ENCODE measurements around the gene KCNN3. TPM values are rescaled to one million over a fixed set of nuclear protein-coding genes. Genes with fewer than 3 reads are reported as not detected.

Gene KCNN3
- total RNA-seq, 4 donors from 2014 or later, result 3.6 to 17.0 (median 12.4) TPM

GRCh38 chr1:154809436-154810413 lies 60.4 kb downstream of the KCNN3 start:
- no peaks in the 10 kb centered on the region for H3K36me3 ChIP-seq
- peak overlapping the region in 2 of 4 donors; percentile 23 to 25 for H3K27ac ChIP-seq (replicated peaks in 1 of 4)
- no peak for TF ChIP-seq EP300 (IDR thresholded peaks at IDR 0.05)
- no peak for TF ChIP-seq CTCF (IDR thresholded peaks at IDR 0.05)
- no peak for TF ChIP-seq POLR2AphosphoS5 (IDR thresholded peaks at IDR 0.05)
- no peak for TF ChIP-seq POLR2A (IDR thresholded peaks at IDR 0.05; ENCODE audit: low read depth)
- H3K27me3 ChIP-seq, result peaks cover 0 to 2% (median 0%) of the 10 kb centered on the region in 4 donors
- H3K4me1 ChIP-seq, result peaks cover 13 to 49% (median 37%) of the 10 kb centered on the region in 4 donors
- WGBS, result 73% methylated on average over 7 of the region's 7 CpGs
- no peaks in the 10 kb centered on the region for H3K9me3 ChIP-seq
- H3K4me3 ChIP-seq, result no peak overlapping the region
- intact Hi-C loops (cut with DNase I), result no loop called here
- DNase-seq (ENCODE audit: extremely low spot score), result no peak

- Histone ChIP-seq H3K27ac (replicated peaks in 1 of 4) (peak overlapping the region in 1 of 4 donors; percentile 25), H3K27me3 (peaks cover 0 to 7% (median 0%) of the 10 kb centered on the region in 4 donors)
- intact Hi-C loops (cut with DNase I), result no loop called here
These were observed 61.2 kb downstream of the KCNN3 start for GRCh38 chr1:154808909-154809262.

GRCh38 chr1:154808261-154808908 lies 61.7 kb downstream of the KCNN3 start:
- no peak for DNase-seq (ENCODE audit: extremely low spot score)
- H3K4me3 ChIP-seq, result no peak overlapping the region
- H3K9me3 ChIP-seq, result no peaks in the 10 kb centered on the region
- intact Hi-C loops (cut with DNase I), result no loop called here
- 89% methylated on average over 11 of the region's 12 CpGs for whole genome bisulfite sequencing
- TF ChIP-seq EP300 (IDR thresholded peaks at IDR 0.05) (no peak), POLR2AphosphoS5 (IDR thresholded peaks at IDR 0.05) (no peak), CTCF (IDR thresholded peaks at IDR 0.05) (no peak), POLR2A (IDR thresholded peaks at IDR 0.05; ENCODE audit: low read depth) (no peak)
- H3K27ac ChIP-seq (replicated peaks in 1 of 4), result peak overlapping the region in 1 of 4 donors; percentile 25
- no peaks in the 10 kb centered on the region for H3K36me3 ChIP-seq
- peaks cover 8 to 40% (median 29%) of the 10 kb centered on the region in 4 donors for H3K4me1 ChIP-seq
- H3K27me3 ChIP-seq, result peaks cover 0 to 7% (median 0%) of the 10 kb centered on the region in 4 donors

More at GRCh38 chr1:154808909-154809262, 61.2 kb downstream of the KCNN3 start:
- H3K36me3 ChIP-seq, result no peaks in the 10 kb centered on the region
- peaks cover 13 to 45% (median 34%) of the 10 kb centered on the region in 4 donors for H3K4me1 ChIP-seq
- TF ChIP-seq POLR2AphosphoS5 (IDR thresholded peaks at IDR 0.05), result no peak
- no peak for TF ChIP-seq POLR2A (IDR thresholded peaks at IDR 0.05; ENCODE audit: low read depth)
- no peak for TF ChIP-seq CTCF (IDR thresholded peaks at IDR 0.05)
- TF ChIP-seq EP300 (IDR thresholded peaks at IDR 0.05), result no peak
- H3K9me3 ChIP-seq, result no peaks in the 10 kb centered on the region
- H3K4me3 ChIP-seq, result no peak overlapping the region
- WGBS, result 91% methylated on average over 14 of the region's 17 CpGs
- no peak for DNase-seq (ENCODE audit: extremely low spot score)

- H3K4me3 ChIP-seq, result no peak overlapping the region
- 78% methylated on average over 9 of the region's 12 CpGs for WGBS
- no peaks in the 10 kb centered on the region for H3K36me3 ChIP-seq
- H3K27ac ChIP-seq (replicated peaks in 1 of 4), result no peak overlapping the region
- intact Hi-C loops (cut with DNase I), result no loop called here
- TF ChIP-seq CTCF (IDR thresholded peaks at IDR 0.05), result no peak
- TF ChIP-seq EP300 (IDR thresholded peaks at IDR 0.05), result no peak
- no peak for TF ChIP-seq POLR2AphosphoS5 (IDR thresholded peaks at IDR 0.05)
- no peak for TF ChIP-seq POLR2A (IDR thresholded peaks at IDR 0.05; ENCODE audit: low read depth)
- peaks cover 7 to 36% (median 23%) of the 10 kb centered on the region in 4 donors for H3K4me1 ChIP-seq
- DNase-seq (ENCODE audit: extremely low spot score), result no peak
- H3K27me3 ChIP-seq, result peaks cover 0 to 7% (median 0%) of the 10 kb centered on the region in 4 donors
- no peaks in the 10 kb centered on the region for H3K9me3 ChIP-seq
These were observed 63.0 kb downstream of the KCNN3 start for GRCh38 chr1:154807048-154807591.

Measured in esophagus muscularis mucosa (tissue), 4 donors.